HG03354 (cell line): ENCODE measurements around the gene TFEB.
"Not testable (repeated sequence)": the region's sequence is repeated elsewhere in the genome, so short reads cannot be mapped to it uniquely, and the experiment has no call there.

Experiments
- ATAC-seq: cut with Tn5 transposase; IDR thresholded peaks from one replicate; pipeline ENCODE4 v1.9.1; 2021; ENCODE audit warnings: mild to moderate bottlenecking; ENCODE audit not compliant: unreplicated experiment, poor library complexity, severe bottlenecking

TFEB gene

GRCh38 chr6:41767112-41767833 is 31.9 kb upstream of the TFEB start:
- no peak for ATAC-seq

- not testable (repeated sequence) for ATAC-seq
Measured at GRCh38 chr6:41766043-41766664, 30.7 kb upstream of the TFEB start.

DNA sequence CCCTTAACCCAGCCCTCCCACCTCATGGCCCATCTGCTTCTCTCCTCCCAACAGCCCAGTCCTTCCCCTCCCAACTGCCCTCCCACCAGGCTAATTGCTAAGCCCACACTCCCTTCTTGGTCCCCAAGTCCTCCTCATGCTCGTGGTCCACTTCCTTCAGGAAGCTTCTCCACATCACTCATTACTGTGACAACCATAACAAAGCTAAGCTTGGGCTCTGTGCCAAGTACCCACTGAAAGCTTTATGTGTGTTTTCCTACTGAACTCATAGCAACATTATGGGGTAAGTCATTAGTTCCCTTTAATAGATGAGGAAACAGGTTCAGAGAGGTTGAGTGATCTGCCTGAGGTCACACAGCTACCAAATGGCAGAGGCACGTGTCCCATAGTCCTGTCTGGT is 28.1 kb upstream of the TFEB start:
- ATAC-seq, result no peak

DNA sequence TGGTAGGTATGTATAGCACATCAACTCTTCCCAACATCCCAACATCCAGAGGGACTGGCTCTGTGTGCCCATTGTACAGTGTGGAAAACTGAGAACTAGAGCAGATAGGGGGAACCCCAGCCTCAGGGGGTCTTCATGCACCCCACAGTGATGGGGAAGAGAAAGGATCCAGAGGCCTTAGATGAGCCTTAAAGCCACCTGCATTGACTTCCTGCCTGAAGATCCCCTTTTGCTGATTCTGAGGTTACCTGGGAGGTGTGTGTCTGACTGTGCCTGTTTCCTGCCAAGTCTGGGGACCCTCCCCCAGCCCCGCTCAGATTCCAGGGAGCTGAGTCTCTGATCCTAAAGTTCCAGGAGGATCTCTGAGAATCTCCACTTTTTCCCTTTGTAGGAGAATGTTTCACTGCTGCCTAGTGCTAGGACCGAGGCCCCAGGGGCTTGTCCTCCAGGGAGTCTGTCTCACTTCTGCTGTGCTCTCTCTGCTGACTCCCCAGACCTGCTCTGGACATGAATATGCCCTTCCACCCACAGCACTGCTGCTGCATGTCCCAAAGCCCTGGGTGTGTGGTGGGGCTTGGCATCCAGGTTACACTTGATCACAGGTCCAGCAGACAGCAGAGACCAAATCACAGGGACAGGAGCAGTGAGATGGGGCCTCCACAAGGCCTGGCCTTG is 24.6 kb upstream of the TFEB start:
- ATAC-seq, result no peak

DNA sequence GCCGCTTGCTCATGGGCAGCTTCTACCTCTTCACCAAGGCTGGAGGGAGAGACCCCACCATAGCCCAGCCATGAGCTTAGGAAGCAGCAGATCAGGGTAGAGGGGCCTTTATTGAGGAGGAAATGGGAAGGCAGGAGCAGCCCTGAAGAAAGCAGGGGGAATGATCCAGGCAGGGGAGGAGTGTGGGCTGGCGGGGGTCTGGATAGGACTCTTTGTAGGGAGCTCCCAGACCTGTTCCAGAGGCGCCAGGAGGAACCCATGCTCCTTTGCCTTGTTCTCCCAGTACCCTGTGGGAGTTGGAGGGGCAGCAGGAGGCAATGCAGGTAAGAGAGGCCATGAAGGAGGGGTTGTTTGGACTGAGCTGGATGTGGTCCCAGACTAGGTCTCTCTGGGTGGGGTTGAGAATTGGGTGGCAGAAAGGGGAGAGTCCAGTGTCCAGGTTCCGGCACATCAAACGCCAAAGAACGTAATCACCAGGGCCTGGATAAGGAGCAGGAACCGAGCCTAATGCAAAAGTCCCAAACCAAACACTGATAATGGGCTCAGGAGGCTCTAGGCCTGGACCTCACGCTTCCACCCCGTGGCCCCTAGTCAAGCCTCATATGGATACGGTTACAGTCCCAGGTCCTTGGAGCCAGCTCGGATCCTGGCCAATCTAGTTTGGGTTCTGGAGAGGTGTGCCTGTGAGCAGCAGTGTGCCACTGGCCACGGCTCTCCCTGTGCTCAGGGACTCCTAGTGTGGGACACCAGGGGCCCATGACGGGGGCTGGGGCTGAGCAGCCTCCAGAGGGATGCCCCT is 23.9 kb upstream of the TFEB start:
- ATAC-seq, result no peak

DNA sequence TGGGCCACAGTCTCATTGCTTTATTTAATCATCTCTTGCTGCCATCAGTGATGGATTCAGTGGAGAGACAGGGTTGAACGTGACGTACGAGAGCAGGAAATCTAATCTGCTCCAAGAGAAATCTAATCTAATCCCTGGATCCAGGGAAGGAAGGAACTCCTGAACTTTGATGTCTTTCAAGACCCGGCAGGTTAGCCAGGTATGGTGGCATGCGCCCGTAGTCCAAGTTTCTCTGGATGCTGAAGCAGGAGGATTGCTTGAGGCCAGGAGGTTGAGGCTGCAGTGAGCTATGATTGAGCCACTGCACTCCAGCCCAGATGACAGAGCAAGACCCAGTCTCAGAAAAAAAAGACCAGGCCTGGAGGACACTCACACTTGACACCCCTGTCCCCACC is 23.2 kb upstream of the TFEB start:
- no peak for ATAC-seq

GRCh38 chr6:41757931-41758640 is 22.7 kb upstream of the TFEB start:
- ATAC-seq, result no peak

DNA sequence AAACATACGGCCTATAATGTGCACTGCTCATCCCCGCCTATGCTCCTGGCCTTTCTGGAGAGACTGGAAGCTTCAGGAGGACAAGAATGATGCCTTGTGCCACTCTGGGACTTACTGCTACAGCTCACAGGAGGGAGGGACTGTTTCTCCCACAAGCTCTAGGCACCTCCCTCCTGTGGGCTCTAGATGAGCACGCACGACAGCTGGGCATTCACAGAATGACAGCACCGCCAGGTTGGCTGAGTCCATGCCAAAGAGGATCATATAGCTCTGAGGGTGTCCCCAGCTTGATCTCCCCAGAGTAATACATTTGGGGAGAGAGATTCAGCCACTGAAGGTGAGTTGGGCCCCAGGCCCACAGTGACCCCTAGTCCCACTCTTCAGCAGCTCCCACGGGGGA is 21.9 kb upstream of the TFEB start:
- ATAC-seq, result no peak

GRCh38 chr6:41756354-41756753 is 20.9 kb upstream of the TFEB start:
- ATAC-seq, result no peak

GRCh38 chr6:41755895-41756294 is 20.5 kb upstream of the TFEB start:
- no peak for ATAC-seq

GRCh38 chr6:41750374-41750773 is 15.0 kb upstream of the TFEB start:
- no peak for ATAC-seq

DNA sequence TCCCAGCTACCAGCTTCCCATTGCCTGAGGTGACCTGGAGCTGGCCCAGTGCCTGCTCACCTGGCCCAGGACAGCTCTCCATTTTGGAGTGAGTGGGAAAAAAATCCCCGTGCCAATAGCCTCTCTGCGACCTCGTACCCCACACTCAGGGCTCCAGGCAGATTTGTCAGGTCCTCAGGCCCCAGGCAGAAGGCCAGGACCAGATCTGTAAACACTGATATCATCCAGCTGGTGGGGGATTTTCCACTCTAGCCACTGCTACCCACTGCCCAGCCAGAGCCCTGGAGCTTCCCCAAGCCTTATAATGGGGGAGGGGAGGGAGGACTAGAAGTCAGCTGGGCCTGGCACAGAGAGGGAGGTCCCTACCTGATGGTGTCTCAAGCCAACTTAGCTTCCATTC is 13.1 kb upstream of the TFEB start:
- ATAC-seq, result no peak

GRCh38 chr6:41748102-41748477 is 12.7 kb upstream of the TFEB start:
- ATAC-seq, result no peak

DNA sequence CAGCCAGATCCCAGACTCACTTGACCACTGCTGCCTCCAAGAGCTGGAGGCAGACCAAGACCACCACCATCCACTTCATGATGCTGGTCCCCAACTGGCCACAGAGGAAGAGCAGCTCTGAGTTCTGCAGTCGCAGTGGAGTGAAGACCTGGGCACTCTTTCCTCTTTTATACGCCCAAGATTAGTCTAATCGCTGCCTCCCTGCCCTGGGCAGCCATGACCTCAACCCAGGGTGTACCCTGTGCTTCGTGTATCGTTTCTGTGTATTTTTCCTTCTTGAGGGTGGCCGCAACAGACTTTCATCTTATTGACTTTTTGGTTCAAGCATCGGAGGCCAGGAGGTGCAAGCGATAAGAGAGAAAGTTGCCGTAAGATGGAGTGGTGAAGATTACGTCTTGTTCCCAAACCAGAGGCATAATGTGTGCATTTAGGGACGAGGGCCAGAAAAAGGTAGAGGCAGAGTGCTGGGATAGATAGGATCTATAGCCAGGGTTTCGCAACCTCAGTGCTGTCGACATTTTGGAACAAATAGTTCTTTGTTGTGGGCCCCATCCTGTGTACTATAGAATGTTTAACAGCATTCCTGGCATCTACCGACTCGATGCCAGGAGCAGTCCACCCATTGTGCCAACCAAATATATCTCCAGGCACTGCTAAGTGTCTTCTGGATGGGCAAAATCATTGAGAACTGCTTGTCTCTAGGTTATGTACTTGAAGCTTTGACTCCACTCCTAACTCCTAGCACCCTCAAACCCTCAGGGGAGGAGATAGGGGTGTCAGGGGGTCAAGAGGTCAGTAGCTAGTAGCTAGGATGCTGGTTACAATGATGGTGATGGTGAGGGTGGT is 12.1 kb upstream of the TFEB start, which contains the start of gene PGC:
TSS of gene PGC (minus strand) at position 142 of the 846 bp plus-strand sequence. CDS start at position 79, 63 bp downstream.
- no peak for ATAC-seq

DNA sequence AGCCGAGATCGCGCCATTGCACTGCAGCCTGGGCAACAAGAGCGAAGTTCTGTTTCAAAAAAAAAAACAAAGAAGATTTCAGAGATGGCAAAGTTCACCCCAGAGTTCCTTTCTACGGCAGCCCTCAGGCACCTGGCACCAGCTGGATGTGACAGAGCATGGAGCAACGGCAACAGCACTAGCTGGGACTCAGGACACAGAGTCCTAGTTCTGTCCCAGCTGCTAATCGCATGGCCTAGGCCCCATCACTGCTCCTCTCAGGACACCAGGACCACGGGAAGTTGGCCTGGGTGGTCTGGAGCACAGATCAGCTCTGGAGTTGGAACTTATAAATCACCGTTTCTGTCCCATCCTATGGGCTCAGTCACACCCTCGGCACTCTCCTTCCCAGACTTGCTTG is 10.7 kb upstream of the TFEB start:
- ATAC-seq, result no peak

GRCh38 chr6:41744236-41744787 is 8.9 kb upstream of the TFEB start:
- no peak for ATAC-seq

GRCh38 chr6:41743406-41744235 is 8.2 kb upstream of the TFEB start:
- no peak for ATAC-seq
